Upper lobe of left lung (tissue), 6 donors: Measurements from ENCODE around the gene ADAMTS2. TPM values are rescaled to one million over a fixed set of nuclear protein-coding genes. Genes with fewer than 3 reads are reported as not detected.

Source experiments
- ATAC-seq, 2 donors: fragments of 200-7000 bp; cut with Tn5 transposase; one replicate each; pipeline ENCODE4 v1.9.1; 2022; ENCODE audit warnings: mild to moderate bottlenecking in 2 of 2, moderate library complexity in 2 of 2; ENCODE audit not compliant: low FRiP score in 2 of 2
- DNase-seq, 2 donors: peaks; one replicate each; pipeline ENCODE4 v3.0.0-alpha.2; 2019 to 2020
- H3K27ac ChIP-seq, 4 donors: fragments of 200-600 bp; sonication (generic); one replicate each; pipeline ENCODE4 v1.5.1; 2016 to 2019
- H3K27me3 ChIP-seq, 4 donors: fragments of 200-600 bp; sonication (generic); one replicate each; pipeline ENCODE4 v1.5.1; 2017 to 2019
- H3K36me3 ChIP-seq, 4 donors: fragments of 200-600 bp; sonication (generic); one replicate each; pipeline ENCODE4 v1.5.1; 2016 to 2019
- H3K4me1 ChIP-seq, 4 donors: fragments of 200-600 bp; sonication (generic); one replicate each; pipeline ENCODE4 v1.5.1; 2018 to 2019
- H3K4me3 ChIP-seq, 4 donors: fragments of 200-600 bp; sonication (generic); one replicate each; pipeline ENCODE4 v1.5.1; 2017 to 2019; ENCODE audit warnings: mild to moderate bottlenecking in 2 of 4, moderate library complexity in 1 of 4
- H3K9me3 ChIP-seq, 4 donors: fragments of 200-600 bp; sonication (generic); one replicate each; pipeline ENCODE4 v1.5.1; 2018 to 2019
- CTCF ChIP-seq, 6 experiments: fragments of 450-650 bp in 4 of 6; fragments of 200-600 bp in 2 of 6; sonication (generic) in 2 of 6; IDR thresholded peaks; one replicate each; pipeline ENCODE4 v1.5.1; 2016 to 2019; ENCODE audit warnings: antibody characterized with exemption in 6 of 6
- EP300 ChIP-seq, 4 donors: sonication (generic); formaldehyde crosslinking; IDR thresholded peaks; one replicate each; pipeline ENCODE4 v1.5.1; 2017; ENCODE audit warnings: antibody characterized with exemption in 4 of 4, control low read depth in 2 of 4
- POLR2A ChIP-seq, 4 donors: fragments of 450-650 bp; IDR thresholded peaks; one replicate each; pipeline ENCODE4 v1.5.1; 2016 to 2017; ENCODE audit warnings: antibody characterized with exemption in 4 of 4, mild to moderate bottlenecking in 2 of 4
- POLR2AphosphoS5 ChIP-seq, 2 donors: sonication (generic); formaldehyde crosslinking; IDR thresholded peaks; one replicate each; pipeline ENCODE4 v1.5.1; 2017; ENCODE audit warnings: antibody characterized with exemption in 2 of 2
- WGBS, 2 donors: methylation state at CpG; one replicate each; pipeline ENCODE4 v1.1.5; 2017 to 2018; 5-methylcytosine and 5-hydroxymethylcytosine counted together
- total RNA-seq, 6 donors: library from RNA; depleted of rRNA in 4 of 6; stranded (reverse); fragments of >200 nt in 4 of 6; gene quantifications; one replicate each; pipeline versions ENCODE4 v1.1.0 to v1.2.1, GENCODE V29; 2016 to 2021
- donor health status: DM: no; HTN: no; CAD: no; lungs with moderate emphysema.
- donor health status: DM: no; HTN: yes; CAD: no; lungs with severe emphysema.

Gene ADAMTS2
- total RNA-seq, 6 donors from 2014 or later = 10.0 to 114 (median 25.7) TPM

- Histone ChIP-seq H3K9me3 (no peaks in the 10 kb centered on the region), H3K4me3 (no peak overlapping the region), H3K27me3 (no peaks in the 10 kb centered on the region), H3K36me3 (no peaks in the 10 kb centered on the region), H3K4me1 (peaks cover 0 to 8% (median 4%) of the 10 kb centered on the region in 4 donors), H3K27ac (no peak overlapping the region)
- ATAC-seq (no peak), DNase-seq (peak in 1 of 2 donors; percentile 18)
- WGBS, 2 donors = 80 to 87% methylated on average over 12 of the region's 13 CpGs
- TF ChIP-seq EP300 (IDR thresholded peaks at IDR 0.05) (no peak), POLR2A (IDR thresholded peaks at IDR 0.05) (no peak), POLR2AphosphoS5 (IDR thresholded peaks at IDR 0.05) (no peak), CTCF (IDR thresholded peaks at IDR 0.05) (no peak)
These were observed 85.4 kb downstream of the ADAMTS2 start for GRCh38 chr5:179259731-179260323.

- Histone ChIP-seq H3K4me3 (no peak overlapping the region), H3K27me3 (no peaks in the 10 kb centered on the region), H3K27ac (peak overlapping the region in 1 of 4 donors; percentile 42), H3K9me3 (no peaks in the 10 kb centered on the region), H3K4me1 (peaks cover 0 to 8% (median 2%) of the 10 kb centered on the region in 4 donors), H3K36me3 (no peaks in the 10 kb centered on the region)
- WGBS, 2 donors = 83 to 87% methylated on average over 25 to 26 of the region's 26 CpGs
- TF ChIP-seq POLR2A (IDR thresholded peaks at IDR 0.05) (no peak), EP300 (IDR thresholded peaks at IDR 0.05) (no peak), POLR2AphosphoS5 (IDR thresholded peaks at IDR 0.05) (no peak), CTCF (IDR thresholded peaks at IDR 0.05) (no peak)
- ATAC-seq = peak; percentile 9 to 65
- DNase-seq = peak; percentile 20 to 78
These were observed 86.1 kb downstream of the ADAMTS2 start for GRCh38 chr5:179258922-179259730.

- H3K4me3 ChIP-seq = no peak overlapping the region
- no peak for ATAC-seq
- H3K4me1 ChIP-seq = peaks cover 0 to 8% (median 2%) of the 10 kb centered on the region in 4 donors
- 70 to 81% methylated on average over 13 to 23 of the region's 23 CpGs for WGBS, 2 donors
- DNase-seq = peak in 1 of 2 donors; percentile 14
- TF ChIP-seq EP300 (IDR thresholded peaks at IDR 0.05) = no peak
- no peak for TF ChIP-seq CTCF (IDR thresholded peaks at IDR 0.05)
- no peak for TF ChIP-seq POLR2AphosphoS5 (IDR thresholded peaks at IDR 0.05)
- no peak for TF ChIP-seq POLR2A (IDR thresholded peaks at IDR 0.05)
- no peaks in the 10 kb centered on the region for H3K9me3 ChIP-seq
- H3K27ac ChIP-seq = peak overlapping the region in 1 of 4 donors; percentile 42
- H3K27me3 ChIP-seq = no peaks in the 10 kb centered on the region
- H3K36me3 ChIP-seq = no peaks in the 10 kb centered on the region
These were observed 87.0 kb downstream of the ADAMTS2 start for GRCh38 chr5:179258001-179258921.

- peak overlapping the region in 1 of 4 donors; percentile 7 for H3K27ac ChIP-seq
- DNase-seq (peak; percentile 18 to 77), ATAC-seq (peak in 1 of 2 donors; percentile 56)
- H3K36me3 ChIP-seq = no peaks in the 10 kb centered on the region
- H3K9me3 ChIP-seq = no peaks in the 10 kb centered on the region
- H3K4me1 ChIP-seq = peaks cover 0 to 8% (median 2%) of the 10 kb centered on the region in 4 donors
- no peaks in the 10 kb centered on the region for H3K27me3 ChIP-seq
- TF ChIP-seq POLR2A (IDR thresholded peaks at IDR 0.05) (no peak), POLR2AphosphoS5 (IDR thresholded peaks at IDR 0.05) (no peak), EP300 (IDR thresholded peaks at IDR 0.05) (no peak), CTCF (IDR thresholded peaks at IDR 0.05) (no peak)
- H3K4me3 ChIP-seq = no peak overlapping the region
- 88 to 99% methylated on average over 7 to 28 of the region's 29 CpGs for WGBS, 2 donors
These were observed 88.0 kb downstream of the ADAMTS2 start for GRCh38 chr5:179257176-179257682.
